GM23338 (cell line): Measurements from ENCODE around the gene HCFC1. TPM values are rescaled to one million over a fixed set of nuclear protein-coding genes. Genes with fewer than 3 reads are reported as not detected.

Experiments used
- ATAC-seq: fragments of 200-7000 bp; cut with Tn5 transposase; 3 replicates; pipeline ENCODE4 v1.9.1; 2020
- DNase-seq: peaks from one replicate; pipeline ENCODE4 v3.0.0-alpha.2; 2015; ENCODE audit warnings: low spot score
- H2AFZ ChIP-seq: fragments of 200-600 bp; sonication (generic); 2 replicates; pipeline ENCODE4 v1.8.0; 2016; ENCODE audit warnings: antibody characterized with exemption, mild to moderate bottlenecking, moderate library complexity
- H3F3A ChIP-seq: fragments of 200-600 bp; sonication (generic); replicated peaks from 2 replicates; pipeline ENCODE4 v1.8.0; 2017; ENCODE audit warnings: antibody characterized with exemption, mixed run types, low read depth
- H3K27ac ChIP-seq: fragments of 200-600 bp; sonication (generic); 2 replicates; pipeline ENCODE4 v1.6.1; 2016; ENCODE audit warnings: low read depth
- H3K27me3 ChIP-seq: fragments of 200-600 bp; sonication (generic); 2 replicates; pipeline ENCODE4 v1.8.0; 2016; ENCODE audit warnings: mild to moderate bottlenecking, mixed run types, moderate library complexity; ENCODE audit not compliant: insufficient read depth
- H3K36me3 ChIP-seq: fragments of 200-600 bp; sonication (generic); 2 replicates; pipeline ENCODE4 v1.8.0; 2016; ENCODE audit warnings: mild to moderate bottlenecking; ENCODE audit not compliant: insufficient read depth
- H3K4me1 ChIP-seq: fragments of 200-600 bp; sonication (generic); 2 replicates; pipeline ENCODE4 v1.8.0; 2016; ENCODE audit warnings: mild to moderate bottlenecking, moderate library complexity; ENCODE audit not compliant: insufficient read depth
- H3K4me2 ChIP-seq: fragments of 200-600 bp; sonication (generic); 2 replicates; pipeline ENCODE4 v1.7.1; 2017; ENCODE audit warnings: mixed run types
- H3K4me3 ChIP-seq: fragments of 200-600 bp; sonication (generic); 2 replicates; pipeline ENCODE4 v1.6.1; 2016; ENCODE audit warnings: mixed run types
- H3K79me2 ChIP-seq: fragments of 200-600 bp; sonication (generic); replicated peaks from 2 replicates; pipeline ENCODE4 v1.8.0; 2017; ENCODE audit warnings: mild to moderate bottlenecking; ENCODE audit not compliant: insufficient read depth
- H3K9me2 ChIP-seq: fragments of 200-600 bp; sonication (generic); 2 replicates; pipeline ENCODE4 v1.8.0; 2017; ENCODE audit not compliant: insufficient read depth
- H4K20me1 ChIP-seq: fragments of 200-600 bp; sonication (generic); replicated peaks from 2 replicates; pipeline ENCODE4 v1.8.0; 2017; ENCODE audit warnings: mild to moderate bottlenecking; ENCODE audit not compliant: insufficient read depth
- H3K27ac Mint-ChIP-seq: 2 replicates; pipeline ENCODE4 v1.8.0; 2020; ENCODE audit warnings: inconsistent platforms, mild to moderate bottlenecking, moderate library complexity, mixed read lengths
- H3K27me3 Mint-ChIP-seq: 3 replicates; pipeline ENCODE4 v1.8.0; 2022; ENCODE audit warnings: low read depth, mild to moderate bottlenecking, moderate library complexity, mixed read lengths, inconsistent platforms; ENCODE audit not compliant: insufficient read depth, poor library complexity
- H3K36me3 Mint-ChIP-seq: 3 replicates; pipeline ENCODE4 v1.8.0; 2021; ENCODE audit warnings: low read depth, mild to moderate bottlenecking, inconsistent platforms, moderate library complexity, mixed read lengths
- H3K4me1 Mint-ChIP-seq: 3 replicates; pipeline ENCODE4 v1.8.0; 2020; ENCODE audit warnings: mild to moderate bottlenecking, inconsistent platforms, mixed read lengths
- H3K4me3 Mint-ChIP-seq: 3 replicates; pipeline ENCODE4 v1.8.0; 2021; ENCODE audit warnings: moderate library complexity, mild to moderate bottlenecking, inconsistent platforms, mixed read lengths
- H3K9me3 Mint-ChIP-seq: 3 replicates; pipeline ENCODE4 v1.8.0; 2020; ENCODE audit warnings: moderate library complexity, mild to moderate bottlenecking, inconsistent platforms, mixed read lengths
- CREB1 ChIP-seq: fragments of 250-450 bp; sonication (Bioruptor Pico); IDR thresholded peaks from 2 replicates; pipeline ENCODE4 v1.5.0; 2020; ENCODE audit warnings: low read depth, mild to moderate bottlenecking, moderate library complexity
- EZH2 ChIP-seq: fragments of 200-600 bp; sonication (generic); IDR thresholded peaks from one replicate; pipeline ENCODE4 v1.8.0; 2017; ENCODE audit warnings: antibody characterized with exemption, mild to moderate bottlenecking, low read depth; ENCODE audit not compliant: unreplicated experiment
- EZH2phosphoT487 ChIP-seq: fragments of 200-600 bp; sonication (generic); IDR thresholded peaks from one replicate; pipeline ENCODE4 v1.8.1; 2018; ENCODE audit warnings: antibody characterized with exemption; ENCODE audit not compliant: unreplicated experiment
- JUNB ChIP-seq: IDR thresholded peaks from one replicate; pipeline ENCODE4 v1.6.1; 2016; ENCODE audit warnings: antibody characterized with exemption; ENCODE audit not compliant: unreplicated experiment
- NANOG ChIP-seq: IDR thresholded peaks from 2 replicates; pipeline ENCODE4 v1.6.1; 2016; ENCODE audit warnings: antibody characterized with exemption, borderline replicate concordance
- POLR2AphosphoS5 ChIP-seq: IDR thresholded peaks from 2 replicates; pipeline ENCODE4 v1.6.1; 2016; ENCODE audit warnings: antibody characterized with exemption, low read depth
- STAT1 ChIP-seq: IDR thresholded peaks from one replicate; pipeline ENCODE4 v1.6.1; 2016; ENCODE audit warnings: antibody characterized with exemption; ENCODE audit not compliant: unreplicated experiment
- ZNF114 ChIP-seq: fragments of 250-450 bp; sonication (Bioruptor Pico); IDR thresholded peaks from 2 replicates; pipeline ENCODE4 v1.5.0; 2020; ENCODE audit warnings: mild to moderate bottlenecking, moderate library complexity
- ZNF331 ChIP-seq: fragments of 250-450 bp; sonication (Bioruptor Pico); IDR thresholded peaks from 2 replicates; pipeline ENCODE4 v1.5.0; 2020; ENCODE audit warnings: low read depth, mild to moderate bottlenecking, moderate library complexity
- polyA plus RNA-seq: library from polyadenylated mRNA; unstranded; fragments of >200 nt; fragmentation: Nextera tagmentation; extraction: Ambion mirVana; gene quantifications from 2 replicates; pipeline ENCODE4 v1.2.1, GENCODE V29; 2016
- total RNA-seq: library from RNA; depleted of rRNA; stranded (reverse); fragments of >200 nt; shearing (Covaris generic); gene quantifications from 2 replicates; pipeline ENCODE4 v1.2.3, GENCODE V29; 2014
- TF ChIP-seq, protein P1 (sequence below): IDR thresholded peaks from 2 replicates; pipeline ENCODE4 v1.6.1; 2016; ENCODE audit warnings: antibody characterized with exemption
- TF ChIP-seq, protein P2 (sequence below), 2 experiments: fragments of 200-600 bp in 1 of 2; sonication (generic) in 1 of 2; conservative IDR thresholded peaks; 2 replicates each; pipeline versions ENCODE4 v1.5.1 to v1.6.1; 2016 to 2017; ENCODE audit warnings: antibody characterized with exemption in 2 of 2, low read depth in 2 of 2, mild to moderate bottlenecking in 2 of 2, moderate library complexity in 1 of 2

Gene HCFC1
- total and polyA plus RNA-seq, 2 experiments from 2014 or later, result 33.0 to 188 TPM

DNA sequence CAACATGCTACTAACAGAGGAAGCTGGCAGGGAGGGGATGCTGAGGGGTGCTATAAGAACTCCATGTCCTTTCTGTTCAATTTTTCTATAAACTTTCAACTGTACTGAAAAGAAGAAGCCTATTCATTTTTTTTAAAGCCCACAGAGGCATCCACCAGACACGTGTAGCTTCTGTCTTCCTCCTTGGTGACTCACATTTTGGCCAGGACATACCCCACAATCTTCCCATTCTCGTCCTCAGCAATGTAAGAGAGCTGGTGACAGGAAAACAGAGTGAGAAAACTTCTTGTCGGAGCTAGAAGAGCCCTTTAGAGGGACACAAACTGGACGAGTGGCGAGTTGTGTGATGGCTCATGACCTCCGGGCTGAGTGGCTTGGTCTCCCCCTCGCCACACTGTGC, 37.9 kb downstream of the HCFC1 start:
- DNase-seq (no peak), ATAC-seq (no peak)
- Mint-ChIP-seq H3K9me3 (no peaks in the 10 kb centered on the region), H3K4me1 (peaks cover 11% of the 10 kb centered on the region; the same call in 2 of the 3 replicates), H3K27me3 (peaks cover 7% of the 10 kb centered on the region), H3K27ac (no peak overlapping the region), H3K36me3 (peaks cover 27% of the 10 kb centered on the region), H3K4me3 (peak overlapping the region; percentile 86)
- TF ChIP-seq POLR2AphosphoS5, result no peak
- no peak for TF ChIP-seq ZNF331 (CRISPR knock-in tag)
- no peak for TF ChIP-seq STAT1
- Histone ChIP-seq H3K4me2 (peak overlapping the region; percentile 80), H3F3A (0 out of 2 replicates have a peak, but pooled peaks cover 5% of the 10 kb centered on the region), H3K9me2 (no peaks in the 10 kb centered on the region), H3K27me3 (no peaks in the 10 kb centered on the region), H4K20me1 (no peaks in the 10 kb centered on the region; the same call in 1 of the 2 replicates), H3K36me3 (no peaks in the 10 kb centered on the region), H3K79me2 (peaks cover 12% of the 10 kb centered on the region), H2AFZ (no peak overlapping the region), H3K4me3 (peak overlapping the region; percentile 68), H3K4me1 (peaks cover 3% of the 10 kb centered on the region; the same call in 1 of the 2 replicates), H3K27ac (no peak overlapping the region)

DNA sequence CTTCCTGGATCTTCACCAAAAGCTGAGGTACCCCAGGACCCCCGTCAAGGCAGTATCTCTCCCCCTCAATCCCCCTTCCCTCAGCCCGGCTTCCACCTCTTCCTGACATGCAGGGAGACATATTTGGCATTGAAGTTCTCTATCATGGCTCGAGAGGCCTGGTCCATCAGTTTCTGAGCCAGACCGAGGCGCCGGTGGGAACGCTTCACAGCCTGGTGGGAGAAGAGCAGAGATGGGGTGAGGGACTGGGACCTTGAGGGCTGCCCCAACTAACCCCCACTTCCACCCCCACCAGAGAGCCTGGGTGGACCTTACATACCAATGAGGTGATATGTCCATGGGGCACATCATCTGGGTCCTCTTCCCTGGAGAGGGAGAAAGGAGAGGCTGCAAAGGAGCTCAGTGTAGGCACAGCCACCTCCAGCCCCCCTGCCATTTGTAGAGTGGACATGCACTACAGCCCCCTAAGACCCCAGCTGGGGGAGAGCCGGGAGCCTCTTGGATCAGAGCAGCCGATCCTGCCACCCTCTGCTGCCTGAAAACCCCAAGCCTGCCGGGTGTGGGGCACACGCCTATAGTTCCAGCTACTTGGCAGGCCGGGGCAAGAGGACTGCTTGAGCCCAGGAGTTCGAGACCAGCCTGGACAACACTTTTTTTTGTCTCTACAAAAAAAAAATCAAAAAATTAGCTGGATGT, 39.2 kb downstream of the HCFC1 start:
- Histone ChIP-seq H3F3A (0 out of 2 replicates have a peak, but pooled peaks cover 5% of the 10 kb centered on the region), H3K4me3 (no peak overlapping the region), H3K27me3 (no peaks in the 10 kb centered on the region), H2AFZ (no peak overlapping the region), H3K9me2 (no peaks in the 10 kb centered on the region), H3K79me2 (peaks cover 12% of the 10 kb centered on the region), H3K36me3 (no peaks in the 10 kb centered on the region), H3K4me1 (peaks cover 3% of the 10 kb centered on the region; the same call in 1 of the 2 replicates), H3K4me2 (no peak overlapping the region), H3K27ac (no peak overlapping the region), H4K20me1 (no peaks in the 10 kb centered on the region; the same call in 1 of the 2 replicates)
- H3K9me3 Mint-ChIP-seq, result no peaks in the 10 kb centered on the region; the same call in 2 of the 3 replicates
- peaks cover 7% of the 10 kb centered on the region for H3K27me3 Mint-ChIP-seq
- H3K4me3 Mint-ChIP-seq, result no peak overlapping the region
- H3K4me1 Mint-ChIP-seq, result peaks cover 13% of the 10 kb centered on the region
- DNase-seq (no peak), ATAC-seq (no peak)
- H3K27ac Mint-ChIP-seq, result no peak overlapping the region
- no peak for TF ChIP-seq POLR2AphosphoS5
- no peak for TF ChIP-seq JUNB
- TF ChIP-seq CREB1 (CRISPR knock-in tag), result no peak
- no peak for TF ChIP-seq EZH2phosphoT487
- TF ChIP-seq NANOG, result no peak
- TF ChIP-seq STAT1, result no peak
- H3K36me3 Mint-ChIP-seq, result peaks cover 27% of the 10 kb centered on the region

DNA sequence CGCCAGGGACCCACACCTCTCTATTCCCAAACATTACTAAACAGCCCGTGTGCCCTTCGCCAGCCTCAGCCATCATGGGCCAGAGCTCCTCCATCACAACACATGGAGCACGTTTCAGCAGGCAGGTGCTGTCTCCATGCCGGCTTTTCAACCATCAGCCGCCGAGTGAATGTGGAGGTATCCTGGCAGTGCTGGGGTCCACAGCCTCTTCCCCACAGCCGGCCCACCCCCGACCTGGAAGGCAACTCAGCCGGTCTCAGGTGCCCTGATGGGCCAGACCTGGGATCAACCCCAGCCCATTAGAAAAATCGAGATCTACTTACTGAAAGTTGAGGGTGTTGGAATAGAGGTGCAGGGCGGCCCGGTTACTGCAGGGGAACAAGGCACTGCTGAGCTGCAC, 39.9 kb downstream of the HCFC1 start:
- DNase-seq (no peak), ATAC-seq (no peak)
- H4K20me1 ChIP-seq, result no peaks in the 10 kb centered on the region; the same call in 1 of the 2 replicates
- H3K9me2 ChIP-seq, result no peaks in the 10 kb centered on the region
- H3F3A ChIP-seq, result 0 out of 2 replicates have a peak, but pooled peaks cover 5% of the 10 kb centered on the region
- peaks cover 13% of the 10 kb centered on the region for H3K4me1 Mint-ChIP-seq
- no peaks in the 10 kb centered on the region for H3K36me3 ChIP-seq
- H3K27me3 Mint-ChIP-seq, result peaks cover 11% of the 10 kb centered on the region
- H3K4me3 Mint-ChIP-seq, result no peak overlapping the region
- H2AFZ ChIP-seq, result no peak overlapping the region
- no peak overlapping the region for H3K4me3 ChIP-seq
- no peaks in the 10 kb centered on the region; the same call in 2 of the 3 replicates for H3K9me3 Mint-ChIP-seq
- H3K4me2 ChIP-seq, result no peak overlapping the region
- peaks cover 12% of the 10 kb centered on the region for H3K79me2 ChIP-seq
- H3K27ac ChIP-seq, result no peak overlapping the region
- H3K36me3 Mint-ChIP-seq, result peaks cover 27% of the 10 kb centered on the region
- no peak overlapping the region for H3K27ac Mint-ChIP-seq
- H3K27me3 ChIP-seq, result no peaks in the 10 kb centered on the region
- peaks cover 3% of the 10 kb centered on the region; the same call in 1 of the 2 replicates for H3K4me1 ChIP-seq
- TF ChIP-seq, protein P1, sequence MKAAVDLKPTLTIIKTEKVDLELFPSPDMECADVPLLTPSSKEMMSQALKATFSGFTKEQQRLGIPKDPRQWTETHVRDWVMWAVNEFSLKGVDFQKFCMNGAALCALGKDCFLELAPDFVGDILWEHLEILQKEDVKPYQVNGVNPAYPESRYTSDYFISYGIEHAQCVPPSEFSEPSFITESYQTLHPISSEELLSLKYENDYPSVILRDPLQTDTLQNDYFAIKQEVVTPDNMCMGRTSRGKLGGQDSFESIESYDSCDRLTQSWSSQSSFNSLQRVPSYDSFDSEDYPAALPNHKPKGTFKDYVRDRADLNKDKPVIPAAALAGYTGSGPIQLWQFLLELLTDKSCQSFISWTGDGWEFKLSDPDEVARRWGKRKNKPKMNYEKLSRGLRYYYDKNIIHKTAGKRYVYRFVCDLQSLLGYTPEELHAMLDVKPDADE, result no peak
- TF ChIP-seq POLR2AphosphoS5, result no peak
- no peak for TF ChIP-seq EZH2
- TF ChIP-seq, protein P2, sequence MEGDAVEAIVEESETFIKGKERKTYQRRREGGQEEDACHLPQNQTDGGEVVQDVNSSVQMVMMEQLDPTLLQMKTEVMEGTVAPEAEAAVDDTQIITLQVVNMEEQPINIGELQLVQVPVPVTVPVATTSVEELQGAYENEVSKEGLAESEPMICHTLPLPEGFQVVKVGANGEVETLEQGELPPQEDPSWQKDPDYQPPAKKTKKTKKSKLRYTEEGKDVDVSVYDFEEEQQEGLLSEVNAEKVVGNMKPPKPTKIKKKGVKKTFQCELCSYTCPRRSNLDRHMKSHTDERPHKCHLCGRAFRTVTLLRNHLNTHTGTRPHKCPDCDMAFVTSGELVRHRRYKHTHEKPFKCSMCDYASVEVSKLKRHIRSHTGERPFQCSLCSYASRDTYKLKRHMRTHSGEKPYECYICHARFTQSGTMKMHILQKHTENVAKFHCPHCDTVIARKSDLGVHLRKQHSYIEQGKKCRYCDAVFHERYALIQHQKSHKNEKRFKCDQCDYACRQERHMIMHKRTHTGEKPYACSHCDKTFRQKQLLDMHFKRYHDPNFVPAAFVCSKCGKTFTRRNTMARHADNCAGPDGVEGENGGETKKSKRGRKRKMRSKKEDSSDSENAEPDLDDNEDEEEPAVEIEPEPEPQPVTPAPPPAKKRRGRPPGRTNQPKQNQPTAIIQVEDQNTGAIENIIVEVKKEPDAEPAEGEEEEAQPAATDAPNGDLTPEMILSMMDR (conservative IDR thresholded peaks at IDR 0.05; ENCODE audit: low read depth in 2 of 2), result no peak
- TF ChIP-seq EZH2phosphoT487, result no peak
- TF ChIP-seq JUNB, result no peak
- TF ChIP-seq ZNF114 (CRISPR knock-in tag), result no peak
- TF ChIP-seq NANOG, result no peak
- no peak for TF ChIP-seq CREB1 (CRISPR knock-in tag)
